Fibroblast of skin of back (primary cell): ENCODE data around the gene VGLL4.
A peak's percentile ranks its signal among the peaks of the same experiment; 100 is the strongest.

Experiments used
- DNase-seq: peaks from one replicate; pipeline ENCODE4 v3.0.0-alpha.2; 2013

The VGLL4 gene

DNA sequence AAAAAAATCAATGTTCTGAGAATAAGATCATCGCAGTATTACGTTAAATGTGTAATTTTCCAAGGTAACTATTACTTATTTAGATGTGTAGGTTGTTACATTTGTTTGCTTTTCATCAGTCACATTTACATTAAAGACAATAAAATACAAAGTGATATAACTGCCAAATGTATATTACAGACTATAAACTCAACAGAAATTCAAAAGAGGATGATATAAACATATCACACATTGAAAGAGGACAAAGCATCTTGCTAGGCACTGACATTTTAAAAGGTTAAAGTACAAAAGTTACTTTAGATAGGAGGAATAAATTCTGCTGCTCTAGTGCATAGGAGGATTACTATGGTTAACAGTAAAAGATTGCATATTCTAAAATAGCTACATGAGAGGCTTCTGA lies 16.1 kb downstream of the VGLL4 start:
- no peak for DNase-seq

DNA sequence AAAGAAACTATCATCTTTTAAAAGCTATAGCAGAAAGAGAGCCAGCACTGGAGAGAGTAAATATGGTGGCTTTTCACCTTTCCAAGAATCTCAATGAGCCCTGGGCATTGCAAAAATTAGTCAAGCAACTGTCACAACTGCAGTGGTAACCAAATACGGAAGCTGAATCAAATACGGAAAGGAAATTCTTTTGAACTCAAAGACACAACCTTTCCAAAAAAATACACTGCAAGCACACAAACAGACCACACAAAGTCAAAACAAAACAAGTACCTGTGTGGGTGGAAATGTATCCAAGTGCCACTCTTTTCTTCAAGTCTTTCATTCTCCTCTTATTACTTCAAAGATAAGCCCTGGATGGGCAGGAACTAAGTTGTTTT lies 17.6 kb downstream of the VGLL4 start:
- DNase-seq, result no peak

DNA sequence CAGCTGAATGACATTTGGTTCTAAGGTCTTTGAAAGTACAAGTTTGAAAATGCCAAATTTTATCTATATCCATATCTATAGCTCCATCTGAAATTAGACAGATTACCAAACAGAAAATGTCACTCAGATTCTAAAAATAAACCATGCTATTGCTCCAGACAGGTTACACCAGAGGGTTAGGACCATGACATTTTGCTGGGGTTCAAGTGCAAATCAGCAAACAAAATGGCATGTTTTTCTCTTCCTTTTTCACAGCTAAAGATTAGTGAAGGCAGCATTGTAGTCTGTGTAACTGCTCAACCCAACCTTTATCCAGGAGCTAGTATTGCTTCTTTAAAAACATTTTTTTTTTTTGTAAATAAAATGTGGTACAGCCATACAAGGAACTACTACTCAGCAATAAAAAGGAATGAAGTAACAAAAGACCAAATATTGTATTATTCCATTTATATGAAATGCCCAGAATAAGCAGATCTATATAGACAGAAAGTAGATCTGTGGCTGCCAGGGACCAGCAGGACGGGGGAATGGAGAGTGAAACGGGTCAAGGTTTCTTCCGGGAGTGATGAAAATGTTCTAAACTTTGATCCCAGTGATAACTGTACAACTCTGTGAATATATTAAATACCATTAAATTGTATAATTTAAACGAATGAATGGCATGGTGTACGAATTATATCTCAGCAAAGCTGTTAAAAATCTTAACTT lies 18.2 kb downstream of the VGLL4 start:
- no peak for DNase-seq

DNA sequence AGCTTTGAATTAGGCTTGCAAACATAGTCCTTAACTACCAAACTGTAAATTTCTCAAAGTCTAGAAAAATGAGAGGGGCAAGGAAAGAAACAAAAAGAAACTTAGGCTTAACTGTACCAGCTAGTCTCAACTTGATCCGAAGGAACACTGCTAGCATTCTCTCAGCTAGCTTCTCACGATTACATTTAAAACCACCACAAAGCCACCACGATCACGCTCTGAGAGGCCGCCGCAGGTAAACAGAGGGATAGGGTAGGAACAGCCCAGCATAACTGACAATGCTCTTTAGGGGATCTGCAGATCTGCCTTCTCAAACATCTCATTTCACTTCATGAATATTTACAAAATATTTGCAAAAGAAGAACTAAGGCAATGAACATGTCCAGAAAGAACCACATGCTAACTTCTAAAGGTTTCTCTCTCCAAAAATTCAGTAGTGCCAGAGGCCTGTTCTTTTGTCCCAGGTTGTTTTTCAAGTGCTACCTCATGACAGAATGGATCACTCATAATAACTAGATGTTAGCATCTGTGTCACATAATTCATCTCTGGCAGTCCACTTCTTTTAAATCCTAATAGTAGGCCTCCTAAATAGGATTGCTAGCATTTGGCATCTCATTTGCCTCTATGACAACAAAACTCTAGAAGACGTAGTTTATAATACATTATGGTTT lies 18.9 kb downstream of the VGLL4 start:
- DNase-seq, result no peak

DNA sequence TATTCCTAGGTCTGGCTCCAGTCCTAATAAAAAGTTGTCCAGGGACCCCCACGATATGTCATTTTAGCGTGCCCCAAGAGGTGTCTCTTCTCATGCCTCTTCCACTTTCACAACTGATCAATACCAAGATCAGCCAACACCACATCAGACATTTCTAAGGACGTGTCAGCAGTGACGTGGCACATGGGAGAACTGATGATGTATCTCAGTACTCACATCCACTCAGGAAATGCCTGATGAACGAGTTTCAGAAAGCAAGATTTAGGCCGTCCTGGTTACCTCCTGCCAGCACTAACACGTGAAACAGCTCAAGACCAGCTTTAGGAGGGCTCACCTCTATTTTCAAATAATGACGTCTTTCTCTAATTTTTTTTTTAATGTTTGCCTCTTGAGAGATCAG lies 19.6 kb downstream of the VGLL4 start:
- peak; percentile 58 for DNase-seq

DNA sequence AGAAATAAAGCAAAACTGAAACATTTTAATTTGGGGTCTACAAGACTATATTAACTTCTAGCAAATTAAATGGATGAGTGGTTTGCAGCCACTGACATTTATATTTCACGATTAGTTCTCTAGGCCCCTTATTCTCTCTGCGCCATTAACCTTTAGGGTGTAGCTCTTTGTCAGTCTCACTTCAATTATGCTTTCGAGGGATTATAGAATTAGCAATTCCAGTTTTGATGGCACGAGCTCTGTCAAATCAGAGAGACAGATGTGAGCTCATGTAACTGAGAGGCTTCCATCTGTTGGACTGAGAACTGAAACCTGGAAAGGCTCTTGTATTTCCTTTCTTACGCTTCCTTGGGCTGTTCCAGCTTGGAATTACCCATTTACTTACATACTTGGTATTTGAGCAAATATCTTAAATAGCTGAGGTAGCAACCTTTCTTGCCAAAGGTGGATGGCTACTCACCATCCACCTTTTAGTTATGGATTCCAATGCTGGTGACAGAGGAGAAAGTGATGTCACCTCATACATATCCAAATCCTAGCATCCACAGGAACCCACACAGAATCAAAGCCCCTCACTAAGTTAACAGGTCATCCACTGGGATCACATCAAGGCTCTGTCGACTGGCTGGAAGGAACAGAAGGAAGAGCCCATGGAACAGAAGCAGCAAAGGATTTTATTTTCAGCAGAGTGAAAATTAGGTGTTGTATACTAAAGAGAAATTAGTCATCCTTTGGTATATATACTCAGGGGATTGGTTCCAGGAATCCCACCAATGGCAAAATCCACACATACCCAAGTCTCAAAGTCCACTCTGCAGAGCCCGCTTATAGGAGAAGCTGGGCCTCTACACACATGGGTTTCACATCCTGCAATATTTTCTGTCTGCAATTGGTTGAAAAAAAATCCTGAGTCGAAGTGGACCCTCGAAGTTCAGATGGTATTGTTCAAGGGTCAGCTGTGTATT lies 20.8 kb downstream of the VGLL4 start:
- no peak for DNase-seq

DNA sequence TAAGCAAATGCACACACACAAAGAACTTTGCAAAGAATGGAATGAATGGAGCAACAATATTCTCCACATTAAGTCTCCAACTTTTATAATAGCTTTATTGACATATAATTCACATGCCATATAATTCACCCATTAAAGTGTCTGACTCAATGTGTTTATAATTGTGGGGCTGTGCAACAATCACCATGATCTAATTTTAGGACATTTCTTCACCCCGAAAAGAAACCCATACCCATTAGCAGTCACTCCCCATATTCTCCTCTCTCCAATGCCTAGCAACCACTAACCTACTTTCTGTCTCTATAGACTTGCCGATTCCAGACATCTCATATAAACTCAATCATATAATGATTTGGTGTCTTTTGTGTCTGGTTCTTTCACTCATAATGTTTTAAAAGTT lies 22.6 kb downstream of the VGLL4 start:
- DNase-seq, result no peak

DNA sequence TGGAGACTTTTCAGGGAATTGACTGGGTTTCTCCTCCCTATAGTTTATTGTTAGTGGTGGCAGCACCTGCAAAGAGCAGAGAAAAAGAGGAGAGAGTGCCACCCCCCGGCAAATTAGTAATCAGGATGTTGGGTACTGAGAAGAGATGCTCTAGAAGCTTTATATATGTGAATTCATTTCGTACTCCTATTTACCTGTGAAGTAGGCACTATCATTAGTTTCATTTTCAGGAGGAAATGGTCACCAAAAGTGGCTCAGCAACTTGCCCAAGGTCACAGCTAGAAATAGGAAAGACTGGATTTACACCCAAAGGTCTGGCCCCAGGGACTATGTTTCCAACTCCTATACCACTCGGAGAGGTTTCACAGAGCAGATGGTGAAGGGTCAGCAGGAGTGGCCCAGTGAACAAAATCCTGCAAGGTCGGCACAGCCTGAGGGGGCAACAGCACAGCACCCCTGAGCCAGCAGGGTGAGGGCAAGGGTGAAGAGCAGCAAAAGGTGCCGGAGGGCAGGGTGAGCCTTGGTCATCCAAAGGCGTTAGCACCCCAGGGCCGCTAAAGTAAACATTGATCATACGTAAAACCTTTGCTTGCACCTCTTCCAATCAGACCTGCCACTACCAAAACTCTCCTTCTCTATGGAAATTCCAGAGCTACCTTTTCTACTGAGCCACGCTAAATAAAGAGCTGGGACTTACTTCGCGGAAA lies 23.6 kb downstream of the VGLL4 start:
- DNase-seq, result no peak

DNA sequence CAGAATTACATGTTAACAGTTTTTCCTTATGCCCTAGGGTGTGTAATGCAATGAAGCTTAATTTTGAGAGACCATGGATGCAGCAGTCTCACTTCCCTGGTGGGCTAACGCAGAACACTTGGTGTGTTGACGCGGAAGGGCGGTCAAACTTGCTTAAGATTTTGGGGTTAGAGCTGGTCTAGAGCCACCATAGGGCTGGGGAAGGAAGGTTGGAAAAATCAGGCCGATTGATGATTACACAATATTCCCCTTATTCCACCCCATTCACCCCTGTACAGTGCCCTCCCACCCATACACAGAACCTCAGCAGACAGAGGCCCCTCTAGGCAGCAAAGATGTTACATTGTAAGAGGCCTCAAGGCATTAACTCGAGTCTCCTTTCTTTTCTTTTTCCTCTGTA lies 24.3 kb downstream of the VGLL4 start:
- no peak for DNase-seq

DNA sequence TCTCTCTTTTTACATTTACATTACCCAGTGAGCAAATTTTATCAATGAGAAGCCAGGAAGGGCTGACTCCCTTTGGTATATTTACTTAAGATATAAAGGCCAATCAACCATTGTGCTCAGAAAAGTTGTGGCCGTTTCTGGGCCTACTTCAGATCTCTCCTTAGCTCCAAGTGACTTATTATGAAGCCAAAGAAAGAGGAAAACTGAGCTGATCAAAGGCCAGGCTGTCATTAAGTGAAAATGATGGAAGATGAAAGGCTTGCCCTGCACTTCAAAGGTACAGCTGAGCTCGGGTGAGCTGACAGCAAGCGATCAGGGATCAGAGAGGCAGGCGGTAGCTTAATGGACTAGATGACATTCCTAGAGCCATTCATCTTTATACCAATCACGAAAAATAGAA lies 24.8 kb downstream of the VGLL4 start:
- no peak for DNase-seq

DNA sequence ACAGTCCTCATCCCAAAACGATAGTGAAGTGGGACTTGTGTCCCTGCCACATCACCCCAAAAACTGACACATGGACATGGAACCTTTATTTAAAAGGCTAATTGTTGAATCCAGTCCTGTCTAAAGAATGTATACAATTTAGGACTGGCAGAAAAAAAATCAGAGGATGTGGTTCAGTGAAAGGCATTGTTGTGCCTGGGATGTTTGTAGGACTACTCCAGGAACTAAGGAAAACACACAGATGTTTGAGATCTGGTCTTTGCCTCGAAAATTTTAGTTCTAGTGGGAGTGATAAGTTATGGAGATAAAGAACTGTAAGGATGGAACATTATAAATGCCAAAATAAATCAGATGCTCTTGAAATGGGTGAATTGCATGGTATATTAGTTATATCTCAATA lies 27.2 kb downstream of the VGLL4 start:
- DNase-seq, result peak; percentile 44

DNA sequence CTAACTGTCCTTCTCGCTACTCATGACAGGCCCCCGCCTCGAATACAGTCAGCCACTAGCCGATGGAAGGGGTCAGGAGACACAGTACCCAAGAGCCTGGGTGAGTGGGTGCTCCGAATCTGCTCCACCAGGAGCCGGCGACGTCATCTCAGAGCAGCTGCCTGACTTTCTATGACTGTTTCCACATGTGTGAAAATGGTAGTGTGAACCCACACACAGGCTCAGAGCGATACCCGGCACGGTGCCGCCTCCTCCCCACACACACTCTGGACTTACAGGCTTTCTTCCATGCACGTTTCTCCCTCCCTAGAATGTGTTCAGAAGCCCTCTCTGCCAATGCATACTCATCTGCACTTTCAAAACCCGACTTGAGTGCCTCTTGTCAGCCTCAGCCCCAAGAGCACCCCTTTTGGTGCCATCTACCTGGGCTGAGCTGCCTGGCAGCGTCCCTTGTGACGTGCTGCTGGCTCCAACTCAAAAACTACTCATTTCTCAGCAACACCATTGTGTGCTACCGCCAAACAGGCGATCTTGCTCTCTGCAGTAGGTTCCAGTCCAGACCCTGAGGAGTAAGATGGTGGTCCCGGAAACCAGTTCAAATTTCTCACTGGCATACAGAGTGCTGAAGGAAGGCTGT lies 29.7 kb downstream of the VGLL4 start:
- peak; percentile 45 for DNase-seq

DNA sequence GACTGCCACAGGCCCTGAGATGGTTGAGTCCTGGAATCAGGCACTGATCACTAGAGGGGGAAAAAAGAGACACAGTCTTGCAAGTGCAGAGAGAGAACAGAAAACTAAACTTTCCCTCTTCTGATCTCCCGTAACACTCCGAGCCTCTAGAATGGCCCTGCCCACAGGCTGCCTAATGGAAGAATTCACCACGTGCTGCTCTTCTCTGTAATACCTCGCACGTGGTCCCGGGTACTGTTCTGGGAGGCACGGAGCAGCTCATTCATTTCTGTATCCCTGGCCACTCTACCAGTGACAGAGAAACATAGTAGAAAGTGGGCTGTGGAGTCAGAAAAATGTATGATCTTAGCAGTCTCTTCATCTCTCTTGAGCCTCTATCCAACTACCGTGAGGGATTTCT lies 30.4 kb downstream of the VGLL4 start:
- no peak for DNase-seq

DNA sequence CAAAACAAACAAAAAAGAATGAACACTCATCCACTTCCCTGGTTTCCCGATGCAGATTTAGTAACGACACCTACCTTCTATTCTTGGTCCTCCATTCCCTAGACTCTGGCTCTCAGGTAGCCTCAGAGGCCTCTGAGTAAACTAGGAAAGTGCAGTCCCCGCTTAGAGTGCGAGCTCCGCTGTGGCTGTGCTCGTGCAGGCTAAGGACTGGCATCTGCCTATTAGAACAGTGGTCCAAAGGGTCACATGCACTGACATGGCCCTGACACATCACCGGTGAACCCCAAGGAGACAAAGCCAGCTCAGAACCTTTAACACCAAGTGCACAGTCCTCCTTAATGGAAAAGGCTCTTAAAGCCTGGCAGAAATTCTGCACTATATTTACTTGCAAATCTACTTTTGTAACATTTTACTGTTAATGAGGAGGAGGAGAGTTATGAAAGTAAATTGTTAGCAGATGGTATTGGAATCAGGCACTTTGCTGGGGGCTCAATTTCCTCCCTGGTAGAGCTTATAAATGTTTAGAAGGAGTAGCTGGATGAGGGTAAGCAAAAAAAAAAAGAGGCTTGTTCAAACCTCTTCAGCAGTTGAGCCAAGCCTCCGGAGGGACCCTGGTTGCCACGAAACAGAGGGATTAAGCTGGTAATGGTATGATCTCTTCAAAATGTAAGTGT lies 31.1 kb downstream of the VGLL4 start:
- no peak for DNase-seq

DNA sequence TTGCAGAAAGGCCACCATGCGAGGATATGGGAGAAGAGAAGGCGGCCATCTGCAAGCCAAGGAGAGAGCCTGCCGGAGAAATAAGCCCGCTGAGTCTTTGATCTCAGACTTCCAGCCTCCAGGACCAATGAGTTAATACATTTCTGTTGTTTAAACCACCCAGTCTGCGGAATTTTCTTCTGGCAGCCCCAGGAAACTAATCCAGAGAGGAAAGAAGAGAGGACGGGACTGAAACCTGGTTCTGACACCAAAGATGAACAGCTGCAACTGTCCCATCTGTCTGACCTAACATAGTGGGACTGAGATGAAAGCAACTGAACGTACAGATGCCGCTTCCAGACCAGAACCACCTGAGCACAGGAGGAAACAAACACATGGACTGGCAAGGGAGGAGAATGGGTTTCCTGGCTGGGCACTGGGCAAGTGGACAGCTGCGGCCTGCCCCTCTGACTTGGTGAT lies 32.3 kb downstream of the VGLL4 start:
- peak; percentile 62 for DNase-seq

DNA sequence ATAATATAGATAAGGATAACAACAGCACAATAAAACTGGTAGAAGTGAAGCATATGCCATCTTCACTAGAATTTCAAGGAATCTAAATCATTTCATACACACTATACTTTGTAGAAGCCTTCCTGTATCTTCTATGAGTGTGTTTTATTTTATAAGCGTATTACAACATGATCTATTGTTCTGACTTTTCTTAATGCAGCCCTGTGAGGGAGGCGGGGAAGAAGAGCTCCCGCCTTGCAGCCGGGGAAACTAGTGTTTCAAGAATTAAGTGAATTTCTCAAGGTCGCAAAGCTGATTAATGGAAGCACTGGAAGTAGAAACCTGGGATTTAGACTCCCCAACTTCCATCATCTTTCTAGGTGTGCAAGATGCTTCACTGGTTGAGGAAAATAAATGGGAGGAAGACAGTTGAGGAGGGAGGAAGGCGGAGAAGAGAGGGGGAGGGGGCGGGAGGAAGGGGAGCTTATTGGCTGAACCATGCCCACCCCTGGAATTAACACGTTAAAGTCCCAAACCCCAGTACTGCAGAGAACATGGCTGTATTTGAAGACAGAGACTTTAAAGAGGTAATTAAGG lies 32.9 kb downstream of the VGLL4 start:
- DNase-seq, result no peak

DNA sequence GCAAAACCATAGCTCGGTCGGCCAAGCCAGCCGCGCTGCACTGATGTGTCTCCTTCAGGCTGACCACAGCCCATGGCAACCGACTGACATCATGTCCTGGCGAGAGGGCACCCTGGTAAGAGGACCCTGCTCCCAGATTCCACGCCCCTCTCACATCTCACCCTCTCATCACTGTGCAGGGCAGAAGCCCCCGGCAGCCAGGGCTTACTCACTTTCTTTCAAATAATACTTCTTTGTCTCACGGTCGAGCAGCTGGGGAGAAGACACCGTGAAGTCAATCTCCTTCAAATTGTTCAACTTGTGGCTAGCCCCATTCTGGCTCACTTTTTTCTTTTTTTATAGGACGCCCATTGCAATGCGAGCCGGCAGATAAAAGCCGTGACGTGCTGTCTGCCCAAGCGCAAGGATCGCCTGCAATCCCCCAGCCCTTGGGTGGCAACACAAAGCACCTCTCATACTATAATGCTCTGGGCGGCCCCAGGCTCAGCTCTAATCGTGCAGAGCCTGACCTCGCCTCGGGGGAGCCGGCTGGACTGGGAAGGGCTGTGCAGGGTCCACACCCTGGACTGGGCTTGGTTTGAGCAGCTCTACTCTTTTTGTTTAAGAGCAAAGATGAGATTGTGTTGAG lies 33.6 kb downstream of the VGLL4 start:
- peak; percentile 40 for DNase-seq

DNA sequence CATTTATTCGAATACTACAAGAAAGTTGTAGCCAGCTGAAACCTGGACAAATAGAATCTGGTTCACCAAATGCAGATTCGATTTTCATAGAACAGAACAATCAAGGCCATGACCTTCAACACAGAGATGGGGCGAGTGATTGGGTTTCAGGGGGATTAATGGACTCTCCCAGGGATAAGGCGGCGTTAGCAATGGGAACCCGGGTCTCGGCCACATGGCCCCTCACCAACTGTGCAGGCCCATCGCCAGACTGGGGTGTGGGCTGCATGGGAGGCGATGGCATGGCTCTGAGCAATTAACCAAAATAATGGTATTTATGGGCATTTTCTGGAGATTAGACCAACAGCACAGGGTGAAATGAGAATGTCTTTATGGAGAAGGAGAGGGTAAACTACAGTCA lies 34.2 kb downstream of the VGLL4 start:
- no peak for DNase-seq

DNA sequence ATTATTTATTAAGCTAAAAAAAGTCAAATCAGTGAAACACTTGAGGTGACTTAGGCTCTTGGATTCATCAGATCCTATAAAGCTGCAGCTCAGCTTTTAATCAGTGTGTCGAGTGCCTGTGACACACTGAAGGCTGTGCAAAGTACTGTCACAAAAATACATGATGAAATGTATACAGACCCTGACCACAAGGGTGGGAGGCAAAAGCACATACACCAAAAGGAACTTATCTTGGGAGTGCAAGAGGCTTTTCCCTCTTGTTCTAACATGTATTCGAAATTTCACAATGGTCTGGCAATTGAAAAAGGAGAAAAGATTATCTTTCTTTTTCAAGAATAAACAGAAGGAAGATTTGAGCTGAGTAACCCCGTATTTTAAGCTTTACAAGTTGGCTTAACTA lies 35.9 kb downstream of the VGLL4 start:
- peak; percentile 51 for DNase-seq

DNA sequence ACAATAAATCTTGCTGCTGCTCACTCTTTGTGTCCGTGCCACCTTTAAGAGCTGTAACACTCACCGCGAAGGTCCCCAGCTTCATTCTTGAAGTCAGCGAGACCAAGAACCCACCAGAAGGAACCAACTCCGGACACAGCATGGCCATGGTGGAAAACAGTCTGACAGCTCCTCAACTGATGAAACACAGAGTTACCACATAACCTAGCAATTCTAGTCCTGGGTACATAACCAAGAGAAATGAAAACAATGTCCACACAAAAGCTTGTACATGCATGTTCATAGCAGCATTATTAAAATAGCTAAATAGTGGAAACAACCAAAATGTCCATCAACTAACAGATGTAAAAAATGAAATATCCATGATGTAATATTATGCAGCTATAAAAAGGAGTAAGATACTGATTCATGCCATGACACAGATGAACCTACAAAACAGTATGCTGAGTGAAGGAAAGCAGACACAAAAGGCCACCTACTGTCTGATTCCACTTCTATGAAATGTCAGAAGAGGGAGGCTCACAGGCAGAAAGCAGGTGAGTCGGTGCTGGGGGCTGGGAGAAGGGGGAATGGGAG lies 36.8 kb downstream of the VGLL4 start:
- DNase-seq, result no peak
